Loucy (cell line): Measurements from ENCODE around the gene MBD5.

Source experiments
- CTCF ChIP-seq: fragments of 200-600 bp; sonication (generic); conservative IDR thresholded peaks from 2 replicates; pipeline ENCODE4 v1.5.1; 2014; ENCODE audit warnings: mild to moderate bottlenecking, antibody characterized with exemption, low read length
- EZH2phosphoT487 ChIP-seq: fragments of 200-600 bp; IDR thresholded peaks from 2 replicates; pipeline ENCODE4 v1.6.1; 2018; ENCODE audit warnings: antibody characterized with exemption, mild to moderate bottlenecking, moderate library complexity, borderline replicate concordance

- no peak for TF ChIP-seq CTCF
- no peak for TF ChIP-seq EZH2phosphoT487
Observed at GRCh38 chr2:148136441-148136840, 115.5 kb downstream of the MBD5 start.
